GM12801 (cell line): Measurements from ENCODE around the gene PRAMEF27.
"Not testable (repeated sequence)": the region's sequence is repeated elsewhere in the genome, so short reads cannot be mapped to it uniquely, and the experiment has no call there.

Experiments
- TF ChIP-seq, protein P1 (sequence below): IDR thresholded peaks from one replicate; pipeline ENCODE4 v1.5.1; 2011; ENCODE audit warnings: control low read depth; ENCODE audit not compliant: insufficient read length; ENCODE audit errors: extremely low read depth

PRAMEF27 gene

DNA sequence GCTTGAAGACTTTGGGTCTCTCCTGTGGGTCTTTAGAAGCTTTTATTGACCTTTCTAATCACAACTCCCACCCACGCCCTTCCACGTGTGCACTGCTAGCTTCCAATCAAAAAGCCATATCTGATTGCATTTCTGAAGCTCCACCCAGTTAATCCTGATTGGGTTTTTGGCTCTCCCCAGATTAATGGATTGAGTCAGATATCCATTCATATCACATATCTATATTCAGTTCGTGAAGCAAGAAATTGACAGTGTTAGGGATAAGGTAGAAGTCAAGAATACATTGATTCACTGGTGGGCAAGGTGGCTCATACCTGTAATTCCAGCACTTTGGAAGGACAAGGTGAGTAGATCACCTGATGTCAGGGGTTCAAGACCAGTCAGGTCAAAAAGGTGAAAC, at the start of gene PRAMEF27:
TSS of gene PRAMEF27 (minus strand) at position 101 of the 400 bp plus-strand sequence. CDS start 2,916 bp downstream, outside the sequence.
- TF ChIP-seq, protein P1, sequence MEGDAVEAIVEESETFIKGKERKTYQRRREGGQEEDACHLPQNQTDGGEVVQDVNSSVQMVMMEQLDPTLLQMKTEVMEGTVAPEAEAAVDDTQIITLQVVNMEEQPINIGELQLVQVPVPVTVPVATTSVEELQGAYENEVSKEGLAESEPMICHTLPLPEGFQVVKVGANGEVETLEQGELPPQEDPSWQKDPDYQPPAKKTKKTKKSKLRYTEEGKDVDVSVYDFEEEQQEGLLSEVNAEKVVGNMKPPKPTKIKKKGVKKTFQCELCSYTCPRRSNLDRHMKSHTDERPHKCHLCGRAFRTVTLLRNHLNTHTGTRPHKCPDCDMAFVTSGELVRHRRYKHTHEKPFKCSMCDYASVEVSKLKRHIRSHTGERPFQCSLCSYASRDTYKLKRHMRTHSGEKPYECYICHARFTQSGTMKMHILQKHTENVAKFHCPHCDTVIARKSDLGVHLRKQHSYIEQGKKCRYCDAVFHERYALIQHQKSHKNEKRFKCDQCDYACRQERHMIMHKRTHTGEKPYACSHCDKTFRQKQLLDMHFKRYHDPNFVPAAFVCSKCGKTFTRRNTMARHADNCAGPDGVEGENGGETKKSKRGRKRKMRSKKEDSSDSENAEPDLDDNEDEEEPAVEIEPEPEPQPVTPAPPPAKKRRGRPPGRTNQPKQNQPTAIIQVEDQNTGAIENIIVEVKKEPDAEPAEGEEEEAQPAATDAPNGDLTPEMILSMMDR = not testable (repeated sequence)

DNA sequence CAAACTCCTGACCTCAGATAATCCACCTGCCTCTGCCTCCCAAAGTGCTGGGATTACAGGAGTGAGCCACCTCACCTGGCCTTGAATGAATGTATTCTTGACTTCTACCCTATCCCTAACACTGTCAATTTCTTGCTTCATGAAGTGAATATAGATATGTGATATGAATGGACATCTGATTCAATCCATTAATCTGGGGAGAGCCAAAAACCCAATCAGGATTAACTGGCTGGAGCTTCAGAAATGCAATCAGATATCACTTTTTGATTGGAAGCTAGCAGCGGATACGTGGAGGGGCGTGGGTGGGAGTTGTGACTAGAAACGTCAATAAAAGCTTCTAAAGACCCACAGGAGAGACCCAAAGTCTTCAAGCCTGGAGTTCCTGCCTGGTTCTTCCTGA, 14.1 kb upstream of the PRAMEF27 start, which contains the start of gene PRAMEF25:
TSS of gene PRAMEF25 (plus strand) at position 301 of the 400 bp plus-strand sequence. CDS start 2,920 bp downstream, outside the sequence.
- TF ChIP-seq, protein P1 = not testable (repeated sequence)
